IPS-20b (cell line): ENCODE data around the gene HIPK2.

Experiments used
- H3K27ac ChIP-seq: one replicate; pipeline ENCODE4 v1.5.1; 2013; ENCODE audit warnings: low read length
- H3K27me3 ChIP-seq: 2 replicates; pipeline ENCODE4 v1.6.1; 2013; ENCODE audit warnings: mild to moderate bottlenecking, low read length, inconsistent platforms; ENCODE audit not compliant: insufficient read depth
- H3K36me3 ChIP-seq: 2 replicates; pipeline ENCODE4 v1.6.1; 2013; ENCODE audit warnings: low read depth, mild to moderate bottlenecking, inconsistent platforms, low read length, moderate library complexity; ENCODE audit not compliant: insufficient read depth
- H3K4me1 ChIP-seq: 2 replicates; pipeline ENCODE4 v1.6.1; 2013; ENCODE audit warnings: mild to moderate bottlenecking, control low read depth, inconsistent platforms, low read length, moderate library complexity; ENCODE audit not compliant: insufficient read depth
- H3K4me3 ChIP-seq: 2 replicates; pipeline ENCODE4 v1.5.1; 2013; ENCODE audit warnings: mild to moderate bottlenecking, low read length, inconsistent platforms
- H3K9ac ChIP-seq: 2 replicates; pipeline ENCODE4 v1.6.1; 2013; ENCODE audit warnings: low read depth, mild to moderate bottlenecking, inconsistent platforms, low read length, moderate library complexity
- H3K9me3 ChIP-seq: 2 replicates; pipeline ENCODE4 v1.6.1; 2013; ENCODE audit warnings: mild to moderate bottlenecking, low read depth, low read length, inconsistent platforms; ENCODE audit not compliant: insufficient read depth

The HIPK2 gene

DNA sequence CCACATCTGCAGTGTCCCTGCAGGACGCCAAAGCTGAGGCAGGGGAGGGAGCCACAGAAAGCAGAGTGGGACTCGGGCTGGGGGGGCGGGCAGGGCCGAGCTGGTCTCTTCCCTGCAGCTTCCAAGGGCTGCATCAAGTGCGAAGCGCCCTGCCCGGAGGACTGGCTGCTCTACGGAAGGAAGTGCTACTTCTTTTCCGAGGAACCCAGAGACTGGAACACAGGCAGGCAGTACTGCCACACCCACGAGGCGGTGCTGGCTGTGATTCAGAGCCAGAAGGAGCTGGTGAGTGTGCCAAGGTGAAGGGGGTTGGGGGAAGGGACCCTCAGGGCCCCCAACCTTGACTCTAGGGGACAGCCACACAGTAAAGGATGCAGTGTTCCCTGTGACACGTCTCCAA lies 237.6 kb downstream of the HIPK2 start:
- no peaks in the 10 kb centered on the region for H3K9me3 ChIP-seq
- H3K9ac ChIP-seq = no peak overlapping the region
- H3K27me3 ChIP-seq = no peaks in the 10 kb centered on the region
- H3K27ac ChIP-seq = no peak overlapping the region
- no peak overlapping the region for H3K4me3 ChIP-seq
- H3K36me3 ChIP-seq = no peaks in the 10 kb centered on the region
- H3K4me1 ChIP-seq = peaks cover 2% of the 10 kb centered on the region; the same call in 1 of the 2 replicates

DNA sequence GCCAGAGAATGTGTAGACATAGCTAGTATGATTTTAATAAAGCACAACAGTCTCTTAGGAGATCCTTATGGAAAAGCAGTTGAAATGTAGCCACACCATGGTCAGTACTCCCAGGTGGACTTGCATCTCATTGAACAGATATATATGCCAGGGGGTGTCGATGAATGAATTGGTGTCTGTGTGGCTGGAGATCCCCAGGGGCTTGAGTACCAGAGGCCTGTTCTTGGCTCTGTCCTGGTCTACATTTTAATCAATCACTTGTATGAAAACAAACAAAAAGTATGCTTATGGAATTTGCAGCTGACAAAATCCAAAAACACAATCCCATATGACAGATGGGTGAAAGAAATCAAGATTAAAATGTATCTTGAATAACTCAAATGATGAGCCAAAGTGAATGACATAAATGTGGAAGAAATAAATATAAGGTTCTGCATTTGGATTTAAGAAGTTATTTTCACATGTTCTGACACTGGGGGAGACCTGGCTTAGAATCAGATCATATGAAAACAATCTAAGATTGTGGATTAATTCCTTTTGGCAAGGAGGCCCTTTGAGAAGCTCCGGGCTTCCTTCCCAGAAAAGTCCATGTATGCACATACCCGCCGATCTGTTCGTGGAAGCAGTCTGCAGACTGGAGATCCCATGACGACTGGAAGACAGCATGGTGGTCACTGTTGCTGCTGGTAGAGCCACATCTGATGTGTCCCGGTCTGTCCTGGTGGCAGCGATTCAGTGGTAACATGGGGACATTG lies 238.7 kb downstream of the HIPK2 start:
- Histone ChIP-seq H3K9me3 (no peaks in the 10 kb centered on the region), H3K36me3 (no peaks in the 10 kb centered on the region), H3K27me3 (no peaks in the 10 kb centered on the region), H3K4me3 (no peak overlapping the region), H3K4me1 (peaks cover 2% of the 10 kb centered on the region; the same call in 1 of the 2 replicates), H3K9ac (no peak overlapping the region), H3K27ac (no peak overlapping the region)

DNA sequence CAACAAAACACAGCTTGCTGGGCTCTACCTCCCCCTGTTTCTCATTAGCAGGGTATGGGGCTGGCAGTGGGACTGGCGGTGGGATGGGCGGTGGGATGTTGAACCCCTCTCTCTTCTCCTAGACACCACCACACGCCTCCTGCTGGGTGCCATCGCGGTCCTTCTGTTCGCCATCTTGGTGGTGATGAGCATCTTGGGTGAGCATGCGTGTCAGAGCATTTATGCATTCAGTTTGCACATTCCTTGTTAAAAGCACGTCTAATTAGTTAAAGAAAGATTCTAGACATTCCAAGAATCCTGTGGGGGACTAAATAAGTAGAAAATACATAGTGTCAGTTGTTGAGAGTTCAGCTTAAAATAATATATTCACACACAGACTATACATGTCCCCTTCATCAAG lies 241.6 kb downstream of the HIPK2 start:
- Histone ChIP-seq H3K4me1 (no peaks in the 10 kb centered on the region; the same call in 1 of the 2 replicates), H3K27me3 (no peaks in the 10 kb centered on the region), H3K9ac (no peak overlapping the region), H3K27ac (no peak overlapping the region), H3K36me3 (no peaks in the 10 kb centered on the region), H3K9me3 (no peaks in the 10 kb centered on the region), H3K4me3 (no peak overlapping the region)

DNA sequence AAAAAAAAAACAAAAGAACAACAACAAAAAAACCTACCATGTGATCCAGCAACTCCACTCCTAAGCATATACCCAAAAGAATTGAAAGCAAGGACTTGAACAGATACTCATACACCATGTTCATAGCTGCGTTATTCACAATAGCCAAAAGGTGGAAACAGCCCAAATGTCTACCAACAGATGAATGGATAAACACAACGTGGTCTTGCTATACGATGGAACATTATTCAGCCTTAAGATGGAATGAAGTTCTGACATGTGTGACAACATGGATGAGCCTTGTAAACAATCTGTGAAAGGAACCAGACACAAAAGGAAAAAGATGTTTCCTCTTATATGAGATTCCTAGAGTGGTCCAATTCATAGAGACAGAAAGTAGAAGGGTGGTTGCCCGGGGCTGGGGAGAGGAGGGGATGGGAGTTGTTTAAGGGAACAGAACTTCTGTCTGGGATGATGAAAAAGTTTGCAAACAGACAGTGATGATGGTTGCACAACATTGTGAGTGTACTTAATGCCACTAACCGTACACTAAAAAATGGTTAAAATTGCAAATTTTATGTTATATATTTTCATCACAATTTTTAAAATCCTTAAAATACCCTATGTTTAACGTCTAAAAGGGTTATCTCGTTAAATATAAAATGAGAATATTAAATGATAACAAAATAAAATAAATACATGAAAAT lies 242.7 kb downstream of the HIPK2 start:
- no peak overlapping the region for H3K4me3 ChIP-seq
- no peaks in the 10 kb centered on the region; the same call in 1 of the 2 replicates for H3K4me1 ChIP-seq
- no peak overlapping the region for H3K9ac ChIP-seq
- no peaks in the 10 kb centered on the region for H3K9me3 ChIP-seq
- H3K36me3 ChIP-seq = no peaks in the 10 kb centered on the region
- no peaks in the 10 kb centered on the region for H3K27me3 ChIP-seq
- H3K27ac ChIP-seq = no peak overlapping the region

DNA sequence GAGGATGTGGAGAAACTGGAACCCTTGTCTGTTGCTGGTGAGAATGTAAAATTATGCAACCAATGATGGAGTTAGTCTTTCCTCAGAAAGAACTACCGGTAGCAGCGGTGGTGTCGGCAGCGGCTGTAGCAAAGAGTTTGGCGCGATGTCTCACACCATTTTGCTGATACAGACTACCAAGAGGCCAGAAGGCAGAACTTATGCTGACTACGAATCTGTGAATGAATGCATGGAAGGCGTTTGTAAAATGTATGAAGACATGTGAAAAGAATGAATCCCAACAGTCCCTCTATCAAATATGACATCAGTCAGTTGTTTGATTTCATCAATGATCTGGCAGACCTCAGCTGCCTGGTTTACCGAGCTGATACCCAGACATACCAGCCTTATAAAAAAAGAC lies 243.7 kb downstream of the HIPK2 start:
- no peak overlapping the region for H3K9ac ChIP-seq
- no peaks in the 10 kb centered on the region for H3K9me3 ChIP-seq
- H3K36me3 ChIP-seq = no peaks in the 10 kb centered on the region

DNA sequence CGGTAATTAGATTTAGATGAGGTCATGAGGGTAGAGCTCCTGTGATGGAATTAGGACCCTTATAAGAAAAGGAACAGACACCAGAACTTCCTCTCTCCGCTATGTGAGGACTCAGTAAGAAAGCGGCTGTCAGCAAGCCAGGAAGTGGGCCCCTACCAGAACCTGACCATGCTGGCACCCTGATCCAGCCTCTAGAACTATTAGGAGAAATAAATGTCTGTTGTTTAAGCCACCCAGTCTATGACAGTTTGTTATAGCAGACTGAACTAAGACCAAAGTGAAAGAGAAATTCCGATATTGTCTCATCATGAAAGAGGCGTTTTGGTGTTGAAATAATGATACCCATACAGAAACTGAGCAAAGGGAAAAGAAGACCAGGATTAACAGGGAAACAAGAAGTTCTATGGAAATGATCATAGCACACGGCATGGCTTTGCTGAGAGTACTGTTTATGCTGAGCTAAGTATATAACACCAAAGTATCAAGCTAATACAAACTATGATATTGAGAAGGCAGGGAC lies 245.1 kb downstream of the HIPK2 start:
- Histone ChIP-seq H3K27me3 (no peaks in the 10 kb centered on the region), H3K9ac (no peak overlapping the region), H3K36me3 (no peaks in the 10 kb centered on the region), H3K4me3 (no peak overlapping the region), H3K9me3 (no peaks in the 10 kb centered on the region), H3K4me1 (no peaks in the 10 kb centered on the region; the same call in 1 of the 2 replicates), H3K27ac (no peak overlapping the region)

More for the DNA sequence above, 243.7 kb downstream of the HIPK2 start:
- H3K27ac ChIP-seq = no peak overlapping the region
- H3K4me1 ChIP-seq = no peaks in the 10 kb centered on the region; the same call in 1 of the 2 replicates
- H3K27me3 ChIP-seq = no peaks in the 10 kb centered on the region
- no peak overlapping the region for H3K4me3 ChIP-seq

DNA sequence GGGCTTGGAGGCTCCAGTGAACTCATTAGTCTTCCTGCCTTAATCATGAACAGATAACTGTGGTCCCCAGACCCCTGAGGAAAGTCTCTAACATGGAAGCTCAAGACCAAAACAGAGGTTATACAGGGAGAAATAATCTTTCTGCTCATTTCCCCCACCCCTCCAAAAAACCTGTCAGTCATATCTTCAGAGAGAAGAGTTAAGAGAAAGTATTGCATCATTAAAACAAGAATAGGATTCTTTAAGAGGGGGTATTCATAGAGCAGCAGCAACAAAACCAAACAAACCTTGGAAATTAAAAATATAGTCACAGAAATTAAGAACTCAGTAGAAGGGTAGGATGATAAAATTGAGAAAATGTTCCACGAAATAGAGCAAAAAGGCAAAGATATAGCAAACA lies 246.7 kb downstream of the HIPK2 start:
- H3K27ac ChIP-seq = no peak overlapping the region
- H3K4me1 ChIP-seq = no peaks in the 10 kb centered on the region
- no peak overlapping the region for H3K4me3 ChIP-seq
- no peaks in the 10 kb centered on the region for H3K36me3 ChIP-seq
- peaks cover 12% of the 10 kb centered on the region; the same call in 1 of the 2 replicates for H3K27me3 ChIP-seq
- no peak overlapping the region for H3K9ac ChIP-seq
- H3K9me3 ChIP-seq = no peaks in the 10 kb centered on the region

DNA sequence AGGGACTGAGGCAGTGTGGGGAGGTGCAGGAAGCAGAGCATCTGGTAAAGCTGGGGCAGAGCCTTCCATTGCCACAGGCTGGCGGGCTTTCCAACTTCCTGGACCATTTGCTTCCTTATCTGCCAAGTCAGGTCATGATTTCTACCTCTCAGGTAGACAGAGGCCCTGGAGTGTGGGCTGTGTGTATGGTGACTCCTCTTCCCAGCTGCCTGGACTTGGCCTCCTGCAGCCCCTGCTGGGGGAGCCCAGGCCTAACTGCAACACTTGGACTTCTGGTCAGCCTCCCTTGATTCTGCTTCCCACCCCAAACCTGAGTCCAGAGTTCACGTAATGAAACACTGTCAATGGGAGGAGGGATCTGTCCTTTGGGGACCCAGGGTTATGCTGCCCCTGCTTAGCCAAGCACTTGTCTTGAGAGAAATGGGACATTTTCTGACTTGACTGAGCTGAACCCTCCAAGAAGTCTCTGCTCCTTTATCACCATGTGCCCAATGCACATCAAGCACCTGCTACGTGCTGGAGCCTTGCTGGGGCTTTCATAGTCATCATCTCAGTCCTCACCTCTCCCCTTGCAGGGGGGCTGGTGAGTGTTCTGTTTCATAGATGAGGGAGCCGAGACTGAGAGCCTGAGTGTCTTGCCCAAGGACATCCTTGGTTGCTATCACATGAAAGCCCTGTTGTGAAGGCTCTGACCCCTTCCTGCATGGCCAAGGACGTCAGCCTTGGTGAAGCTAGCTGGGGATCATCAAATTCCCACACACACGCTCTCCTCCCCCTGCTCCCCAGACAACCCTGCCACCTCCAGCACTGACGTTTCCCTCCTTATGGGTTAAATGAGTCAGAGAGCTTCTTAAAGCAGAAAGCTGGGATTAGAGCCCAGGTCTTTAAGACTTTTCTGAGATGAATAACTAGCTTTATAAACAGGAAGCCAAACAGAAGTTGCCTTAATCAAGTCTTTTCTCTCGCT lies 250.9 kb downstream of the HIPK2 start:
- Histone ChIP-seq H3K27me3 (peaks cover 51% of the 10 kb centered on the region), H3K4me1 (no peaks in the 10 kb centered on the region), H3K4me3 (no peak overlapping the region), H3K36me3 (no peaks in the 10 kb centered on the region), H3K9me3 (no peaks in the 10 kb centered on the region), H3K9ac (no peak overlapping the region), H3K27ac (no peak overlapping the region)

DNA sequence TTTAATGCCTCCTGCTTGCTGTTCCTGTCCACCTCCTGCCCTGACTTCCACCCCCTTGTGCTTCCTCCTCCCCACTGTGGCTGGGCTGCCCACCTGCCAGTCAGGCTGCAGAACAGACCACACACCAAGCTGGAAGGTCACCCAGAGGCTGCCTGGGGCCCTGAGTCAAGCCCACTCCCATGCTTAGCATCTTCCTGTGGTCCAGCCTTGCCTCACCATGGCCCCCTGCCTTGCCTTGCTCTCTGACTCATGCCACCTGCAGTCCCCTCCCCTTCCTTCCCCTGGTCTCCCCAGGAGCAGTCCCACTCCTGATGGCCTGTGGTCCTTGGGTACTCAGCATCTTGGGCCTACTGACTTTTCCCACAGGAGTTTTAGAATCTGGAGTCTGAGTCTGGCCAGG lies 252.0 kb downstream of the HIPK2 start:
- Histone ChIP-seq H3K9ac (no peak overlapping the region), H3K9me3 (no peaks in the 10 kb centered on the region), H3K27ac (no peak overlapping the region), H3K4me3 (no peak overlapping the region), H3K36me3 (no peaks in the 10 kb centered on the region), H3K4me1 (no peaks in the 10 kb centered on the region), H3K27me3 (peaks cover 61% of the 10 kb centered on the region)

DNA sequence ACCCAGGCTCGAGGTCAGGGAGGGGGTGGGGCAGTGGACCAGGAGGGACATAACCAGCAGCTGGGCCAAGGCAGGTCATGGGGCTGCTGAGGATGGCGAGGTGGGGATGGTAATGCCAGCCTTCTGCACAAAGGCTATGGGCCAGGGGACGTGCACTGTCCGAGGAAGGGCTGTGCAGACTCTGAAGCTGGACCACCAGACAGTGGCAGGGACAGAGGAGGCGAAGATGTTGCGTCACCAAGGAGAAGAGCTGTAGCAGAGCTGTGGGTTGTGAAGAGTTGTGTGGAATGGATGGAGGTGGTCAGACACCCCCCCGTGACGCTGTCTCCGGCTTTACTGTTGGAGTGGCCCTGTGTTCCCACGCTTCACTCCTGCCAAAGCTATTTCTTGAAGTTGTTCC lies 252.6 kb downstream of the HIPK2 start:
- H3K27me3 ChIP-seq = peaks cover 61% of the 10 kb centered on the region
- H3K36me3 ChIP-seq = no peaks in the 10 kb centered on the region
- no peaks in the 10 kb centered on the region for H3K9me3 ChIP-seq
- no peak overlapping the region for H3K9ac ChIP-seq
- no peak overlapping the region for H3K27ac ChIP-seq
- no peak overlapping the region for H3K4me3 ChIP-seq
- no peaks in the 10 kb centered on the region for H3K4me1 ChIP-seq
